Activated T-cell treated with anti-CD3 and anti-CD28 coated beads for 48 hours (primary cell): Measurements from ENCODE around the gene TGFBI.

Source experiments
- DNase-seq: peaks from one replicate; pipeline ENCODE4 v3.0.0-alpha.2; 2020; ENCODE audit warnings: low read depth

Gene TGFBI

GRCh38 chr5:136046246-136046645, 17.5 kb downstream of the TGFBI start:
- DNase-seq: no peak

GRCh38 chr5:136047858-136048257, 19.1 kb downstream of the TGFBI start:
- DNase-seq: no peak

GRCh38 chr5:136048966-136049365, 20.2 kb downstream of the TGFBI start:
- DNase-seq: no peak

GRCh38 chr5:136051486-136052220, 22.9 kb downstream of the TGFBI start:
- DNase-seq: no peak

DNA sequence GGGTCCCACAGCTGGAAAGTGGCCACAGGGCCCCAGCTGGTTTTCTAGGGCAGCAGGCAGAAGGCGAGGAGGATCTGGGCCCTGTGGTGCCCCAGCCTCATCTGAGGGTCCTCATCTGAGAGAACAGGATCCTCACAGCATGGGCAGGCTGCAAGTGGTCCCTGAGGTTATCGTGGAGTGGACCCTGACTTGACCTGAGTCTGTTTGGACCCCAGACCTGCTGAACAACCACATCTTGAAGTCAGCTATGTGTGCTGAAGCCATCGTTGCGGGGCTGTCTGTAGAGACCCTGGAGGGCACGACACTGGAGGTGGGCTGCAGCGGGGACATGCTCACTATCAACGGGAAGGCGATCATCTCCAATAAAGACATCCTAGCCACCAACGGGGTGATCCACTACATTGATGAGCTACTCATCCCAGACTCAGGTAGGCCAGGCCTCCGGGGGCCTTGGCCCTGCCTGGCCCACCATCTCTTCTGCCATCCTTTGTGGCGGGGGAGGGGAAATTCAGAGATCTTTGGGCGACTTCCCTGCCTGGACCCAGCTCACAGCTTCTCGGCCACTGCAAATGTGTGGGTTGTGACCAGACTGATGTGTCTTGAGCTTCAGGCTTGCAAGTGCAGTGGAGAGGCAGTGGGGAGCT, 24.0 kb downstream of the TGFBI start:
- DNase-seq: no peak

DNA sequence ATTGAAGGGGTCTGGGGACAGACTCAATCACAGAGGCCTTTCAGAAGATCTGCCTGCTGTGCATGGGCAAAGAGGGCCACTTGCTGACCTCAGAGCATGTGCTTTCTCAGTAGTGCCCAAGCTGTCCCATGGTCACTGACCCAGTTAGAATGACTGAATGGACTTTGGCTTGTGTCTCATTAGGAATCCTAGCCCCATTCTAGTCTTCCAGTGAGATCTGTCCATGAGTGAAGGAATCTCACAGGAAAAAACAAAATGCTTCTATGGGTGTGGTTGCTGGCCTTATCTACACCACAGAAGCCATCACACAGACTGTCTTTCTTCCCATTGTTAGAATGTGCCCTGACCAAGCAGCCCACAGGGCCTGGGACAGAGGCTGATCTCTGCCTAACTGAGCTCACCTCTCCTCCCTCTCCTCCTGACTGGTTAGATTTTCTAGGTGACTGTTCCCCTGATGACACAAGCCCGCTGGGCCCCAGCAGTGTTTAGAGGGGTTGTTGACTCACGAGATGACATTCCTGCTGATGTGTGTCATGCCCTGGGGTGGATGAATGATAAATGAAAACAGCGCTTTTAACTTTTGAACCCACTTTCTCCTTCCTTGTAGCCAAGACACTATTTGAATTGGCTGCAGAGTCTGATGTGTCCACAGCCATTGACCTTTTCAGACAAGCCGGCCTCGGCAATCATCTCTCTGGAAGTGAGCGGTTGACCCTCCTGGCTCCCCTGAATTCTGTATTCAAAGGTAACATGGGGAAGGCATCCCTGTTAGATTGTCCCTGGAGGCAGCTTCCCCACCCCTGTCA, 24.8 kb downstream of the TGFBI start:
- no peak for DNase-seq

- no peak for DNase-seq
These were observed 25.6 kb downstream of the TGFBI start for GRCh38 chr5:136054142-136055019.

DNA sequence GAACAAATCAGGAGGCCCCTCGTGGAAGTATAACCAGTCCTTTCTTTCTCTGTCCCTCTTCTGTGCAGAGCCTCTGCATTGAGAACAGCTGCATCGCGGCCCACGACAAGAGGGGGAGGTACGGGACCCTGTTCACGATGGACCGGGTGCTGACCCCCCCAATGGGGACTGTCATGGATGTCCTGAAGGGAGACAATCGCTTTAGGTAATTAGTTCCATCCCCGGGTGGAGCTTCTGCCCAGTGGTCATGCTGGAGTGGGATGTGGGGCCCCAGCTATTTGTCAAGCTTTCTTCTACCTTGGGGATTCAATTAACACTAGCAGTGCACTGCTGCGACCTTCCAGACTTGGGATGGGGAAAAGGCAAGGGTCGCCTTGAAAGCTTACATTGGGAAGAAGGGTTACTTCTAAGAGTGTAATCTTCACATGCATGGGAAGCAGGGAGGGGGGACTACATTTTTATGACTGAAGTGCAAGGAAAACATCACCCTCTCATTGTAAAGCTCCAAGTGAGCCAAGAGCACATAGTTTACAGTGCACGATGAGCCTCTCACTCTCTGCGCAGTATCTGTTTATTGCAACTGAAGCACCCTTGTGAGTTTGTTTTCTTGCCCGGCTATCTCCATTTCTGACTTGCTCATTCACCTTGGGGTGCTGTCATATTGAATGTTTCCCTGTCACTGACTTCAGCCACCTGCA, 27.0 kb downstream of the TGFBI start:
- no peak for DNase-seq

GRCh38 chr5:136056336-136056735, 27.5 kb downstream of the TGFBI start:
- no peak for DNase-seq

GRCh38 chr5:136056771-136057335, 28.1 kb downstream of the TGFBI start:
- DNase-seq: no peak

GRCh38 chr5:136057401-136058038, 28.7 kb downstream of the TGFBI start:
- DNase-seq: no peak

DNA sequence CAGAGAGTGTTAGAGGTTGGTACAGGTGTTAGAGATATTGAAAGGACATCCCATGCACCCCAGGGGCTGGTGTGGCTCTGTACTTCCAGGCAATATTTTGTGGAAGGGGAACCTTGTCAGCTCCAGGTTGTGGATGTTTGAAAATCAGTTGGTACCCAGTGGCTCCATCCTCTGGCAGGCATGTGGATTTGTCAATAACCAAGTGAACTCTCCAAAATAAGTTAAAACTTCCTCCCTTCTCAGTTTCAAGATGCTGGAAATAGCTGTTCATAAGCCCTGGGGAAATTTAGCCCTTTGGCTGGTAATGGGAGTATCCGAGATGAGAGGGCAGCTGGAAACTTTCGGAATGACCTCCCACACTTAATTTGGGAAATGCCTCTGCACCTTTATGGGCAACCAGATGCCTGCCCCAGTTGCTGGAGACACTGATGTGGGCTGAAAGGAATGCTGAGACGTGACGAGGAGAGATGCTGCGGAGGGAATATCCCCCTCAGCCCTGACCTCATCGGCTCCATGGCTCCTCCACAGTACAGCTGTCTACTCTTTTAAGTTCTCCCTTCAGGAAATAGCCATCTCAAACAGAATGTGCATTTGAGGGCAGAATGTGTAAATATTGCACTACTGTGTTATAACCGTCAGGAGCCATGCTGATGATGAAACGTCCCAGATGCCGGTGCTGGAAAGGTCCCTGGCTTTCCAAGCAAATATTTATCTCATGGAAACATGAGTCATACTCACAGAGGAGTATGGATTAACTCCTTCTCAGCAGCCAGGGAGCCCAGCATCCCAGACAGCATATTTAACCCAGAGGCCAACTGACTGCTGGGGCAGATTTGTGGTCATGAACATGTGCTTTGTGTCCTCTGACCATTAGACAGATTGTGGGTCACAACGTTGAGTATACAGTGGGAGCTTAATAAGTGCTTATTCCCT, 29.5 kb downstream of the TGFBI start:
- no peak for DNase-seq

DNA sequence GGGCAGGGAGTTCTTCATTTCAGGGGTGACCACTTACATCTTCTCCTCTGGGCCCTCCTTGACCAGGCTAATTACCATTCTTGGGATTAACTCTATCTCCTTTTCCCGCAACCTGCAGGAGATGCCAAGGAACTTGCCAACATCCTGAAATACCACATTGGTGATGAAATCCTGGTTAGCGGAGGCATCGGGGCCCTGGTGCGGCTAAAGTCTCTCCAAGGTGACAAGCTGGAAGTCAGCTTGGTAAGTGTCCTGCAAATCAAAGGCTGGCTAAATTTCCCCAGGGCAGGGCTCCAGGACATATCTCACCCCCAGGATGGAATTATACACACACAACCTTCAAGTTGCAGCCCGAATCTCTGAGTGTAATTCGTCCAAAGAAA, 30.2 kb downstream of the TGFBI start:
- DNase-seq: no peak

GRCh38 chr5:136060963-136061362, 32.2 kb downstream of the TGFBI start:
- DNase-seq: no peak

GRCh38 chr5:136061630-136062365, 33.0 kb downstream of the TGFBI start:
- DNase-seq: no peak

DNA sequence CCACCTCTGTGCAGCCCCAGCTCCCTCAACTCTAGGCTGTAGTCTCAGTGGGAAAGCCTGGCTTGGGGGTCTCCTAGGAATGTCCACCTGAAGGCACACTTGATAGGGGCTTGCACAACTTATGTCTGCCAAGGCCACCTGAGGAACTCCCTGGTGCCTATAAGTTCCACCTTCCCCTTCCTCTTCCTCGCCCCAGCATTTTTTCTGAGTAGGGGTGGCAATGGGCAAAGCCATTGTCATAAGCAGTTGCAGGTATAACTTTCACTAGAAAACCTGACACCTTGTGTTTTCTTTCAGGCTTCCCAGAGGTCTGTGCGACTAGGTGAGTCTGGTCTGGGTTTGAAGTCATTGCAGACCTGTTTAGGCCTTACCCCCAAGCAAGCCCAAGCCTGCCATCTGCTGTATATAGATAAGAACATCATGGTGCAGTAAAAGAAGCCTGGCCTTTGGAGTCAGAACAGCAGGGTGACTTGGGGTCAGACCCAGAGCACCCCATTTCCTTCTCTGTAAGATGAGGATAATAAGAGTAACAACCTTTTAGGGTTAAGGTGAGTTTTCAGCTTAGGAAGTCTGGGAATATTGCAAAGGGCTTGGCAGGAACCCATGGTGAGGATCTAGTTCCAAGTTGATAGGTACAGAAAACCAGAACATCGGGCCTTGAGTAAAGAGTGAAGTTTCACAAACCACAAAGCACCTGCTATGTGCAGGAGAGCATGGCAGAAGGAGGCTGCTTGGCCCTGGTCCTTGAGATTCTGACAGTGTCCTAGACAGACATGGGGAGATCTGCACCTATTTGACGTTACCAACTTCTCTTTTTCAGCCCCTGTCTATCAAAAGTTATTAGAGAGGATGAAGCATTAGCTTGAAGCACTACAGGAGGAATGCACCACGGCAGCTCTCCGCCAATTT, 33.8 kb downstream of the TGFBI start:
- no peak for DNase-seq

DNA sequence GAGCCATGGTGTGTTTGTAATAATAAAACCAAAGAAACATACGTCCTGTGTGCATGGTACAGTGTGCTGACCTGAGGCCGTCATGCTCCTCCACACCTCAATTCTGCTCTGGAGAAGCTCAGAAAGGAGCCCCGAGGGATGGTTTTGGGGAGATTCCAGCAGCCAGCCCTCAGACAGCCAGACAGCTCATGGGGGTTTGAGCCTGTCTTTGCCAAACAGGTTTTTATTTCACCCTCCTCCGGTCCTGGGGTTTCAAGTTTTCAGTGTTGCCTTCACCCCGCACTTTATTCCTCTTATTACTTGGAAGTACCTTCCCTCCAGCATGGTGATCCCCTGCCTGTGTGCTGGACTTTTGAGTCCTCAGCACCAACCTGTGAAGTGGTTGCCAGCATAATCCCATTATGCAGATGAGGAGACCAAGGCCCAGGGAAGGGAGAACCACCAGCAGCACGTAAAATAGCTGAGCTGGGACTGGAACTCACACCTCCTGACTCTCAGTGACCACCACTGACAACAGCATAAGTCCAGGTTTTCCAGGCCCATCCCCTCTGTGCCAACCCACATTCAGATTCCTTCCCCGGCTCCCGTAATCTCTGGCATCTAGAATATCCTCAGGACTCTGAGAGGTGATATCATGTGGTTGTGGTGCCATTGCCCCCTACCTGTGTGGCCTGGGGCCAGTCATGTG, 35.1 kb downstream of the TGFBI start:
- no peak for DNase-seq
